ENCODE results near the gene PCP4. TPM values are rescaled to one million over a fixed set of nuclear protein-coding genes. Genes with fewer than 3 reads are reported as not detected.

The PCP4 gene
- total RNA-seq, 2 experiments from 2014 or later: not detected

GRCh38 chr21:39969691-39970364 lies 102.6 kb downstream of the PCP4 start:
- Mint-ChIP-seq H3K4me3 (no peak overlapping the region), H3K27ac (no peak overlapping the region)

GRCh38 chr21:39971956-39972355 lies 104.7 kb downstream of the PCP4 start:
- DNase-seq (no peak), ATAC-seq (no peak)
- Mint-ChIP-seq H3K4me1 (ENCODE audit: low read depth) (no peaks in the 10 kb centered on the region), H3K27me3 (ENCODE audit: low read depth) (no peaks in the 10 kb centered on the region), H3K4me3 (no peak overlapping the region), H3K9me3 (ENCODE audit: insufficient read depth) (peaks cover 11% of the 10 kb centered on the region), H3K36me3 (ENCODE audit: low read depth) (no peaks in the 10 kb centered on the region), H3K27ac (no peak overlapping the region)
- ChIA-PET CTCF (no interaction called here), POLR2A (no interaction called here)

More at GRCh38 chr21:39969691-39970364, 102.6 kb downstream of the PCP4 start:
- H3K36me3 Mint-ChIP-seq (ENCODE audit: low read depth): no peaks in the 10 kb centered on the region
- no peaks in the 10 kb centered on the region for H3K4me1 Mint-ChIP-seq (ENCODE audit: low read depth)
- H3K9me3 Mint-ChIP-seq (ENCODE audit: insufficient read depth): peaks cover 11% of the 10 kb centered on the region
- ChIA-PET POLR2A (no interaction called here), CTCF (no interaction called here)
- ATAC-seq (no peak), DNase-seq (no peak)
- no peaks in the 10 kb centered on the region for H3K27me3 Mint-ChIP-seq (ENCODE audit: low read depth)

- H3K27ac Mint-ChIP-seq: no peak overlapping the region
- no peak for DNase-seq
- peaks cover 11% of the 10 kb centered on the region for H3K9me3 Mint-ChIP-seq (ENCODE audit: insufficient read depth)
- POLR2A ChIA-PET: no interaction called here
- no peak for ATAC-seq
- H3K27me3 Mint-ChIP-seq (ENCODE audit: low read depth): no peaks in the 10 kb centered on the region
- H3K4me3 Mint-ChIP-seq: no peak overlapping the region
- CTCF ChIA-PET: no interaction called here
- H3K4me1 Mint-ChIP-seq (ENCODE audit: low read depth): no peaks in the 10 kb centered on the region
- H3K36me3 Mint-ChIP-seq (ENCODE audit: low read depth): no peaks in the 10 kb centered on the region
Measured at GRCh38 chr21:39972471-39972870, 105.2 kb downstream of the PCP4 start.

- CTCF ChIA-PET: no interaction called here
- POLR2A ChIA-PET: no interaction called here
- DNase-seq: no peak
Measured at GRCh38 chr21:39972976-39973770, 105.9 kb downstream of the PCP4 start.

GRCh38 chr21:39976800-39977199 lies 109.6 kb downstream of the PCP4 start:
- no peak for ATAC-seq
- Mint-ChIP-seq H3K27me3 (ENCODE audit: low read depth) (no peaks in the 10 kb centered on the region), H3K36me3 (ENCODE audit: low read depth) (no peaks in the 10 kb centered on the region), H3K27ac (no peak overlapping the region), H3K4me3 (no peak overlapping the region), H3K4me1 (ENCODE audit: low read depth) (no peaks in the 10 kb centered on the region), H3K9me3 (ENCODE audit: insufficient read depth) (no peaks in the 10 kb centered on the region)
- DNase-seq: no peak
- CTCF ChIA-PET: no interaction called here
- POLR2A ChIA-PET: no interaction called here

More at GRCh38 chr21:39972976-39973770, 105.9 kb downstream of the PCP4 start:
- Mint-ChIP-seq H3K27ac (no peak overlapping the region), H3K9me3 (ENCODE audit: insufficient read depth) (peaks cover 11% of the 10 kb centered on the region), H3K27me3 (ENCODE audit: low read depth) (no peaks in the 10 kb centered on the region), H3K4me1 (ENCODE audit: low read depth) (no peaks in the 10 kb centered on the region), H3K36me3 (ENCODE audit: low read depth) (no peaks in the 10 kb centered on the region), H3K4me3 (no peak overlapping the region)
- no peak for ATAC-seq

Other genes starting within 250 kb of the PCP4 start
- not detected for gene IGSF5, start 122.3 kb upstream of the PCP4 start, total RNA-seq

Measured in activated CD8-positive, alpha-beta T cell treated with anti-CD3 and anti-CD28 coated beads, Interleukin-2, amount 10 ng/mL, durations not matched to agents 7 days and 5 days (primary cell).